Measurements from ENCODE around the gene ALG10B.

Gene ALG10B

DNA sequence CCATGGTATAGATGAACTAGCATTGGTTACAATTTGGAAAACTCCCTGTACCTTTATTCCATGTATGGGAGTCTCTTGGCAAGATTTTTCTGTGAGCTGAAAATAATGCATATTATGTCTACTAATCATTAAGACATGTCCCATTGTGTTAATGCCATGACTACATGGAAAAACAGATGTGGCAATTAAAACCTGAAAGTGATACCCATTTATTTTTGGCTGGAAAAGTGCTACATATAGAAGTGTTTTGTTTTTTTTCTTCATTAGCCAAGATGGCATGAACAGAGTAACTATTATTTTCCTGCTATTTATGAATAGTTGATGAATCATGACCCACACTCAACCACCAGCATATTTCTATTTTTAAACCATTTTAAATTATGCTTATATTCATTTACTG lies 58.2 kb downstream of the ALG10B start:
- DNase-seq (ENCODE audit: low spot score): no peak

All from RKO (cell line).